HCT116 (cell line): Measurements from ENCODE around the gene LSMEM2. TPM values are rescaled to one million over a fixed set of nuclear protein-coding genes. Genes with fewer than 3 reads are reported as not detected.

Experiments
- ATAC-seq: fragments of 200-7000 bp; cut with Tn5 transposase; 2 replicates; pipeline ENCODE4 v1.9.1; 2020; ENCODE audit warnings: mild to moderate bottlenecking, moderate library complexity
- BruUV-seq: library from RNA; stranded (reverse); fragments of 400-500 nt; replicated peaks from 2 replicates; lab custom pipeline; 2021; lab: Mats Ljungman, UMichigan
- CTCF ChIA-PET: fragments of 300-600 bp; sonication (Branson Sonifier 250); formaldehyde crosslinking; loops from one replicate; lab custom pipeline; 2021; ENCODE audit warnings: antibody characterized with exemption; lab: Charles Lee
- POLR2A ChIA-PET: fragments of 300-600, 350-600 bp; sonication (Branson Sonifier 250); formaldehyde crosslinking; loops from one replicate; lab custom pipeline; 2021; ENCODE audit warnings: antibody characterized with exemption; lab: Charles Lee
- RAD21 ChIA-PET, 2 experiments: fragments of 300-600 bp; sonication (Branson Sonifier 250); formaldehyde crosslinking; loops; one replicate each; lab custom pipeline; 2023; ENCODE audit warnings: low total read pairs in 2 of 2; ENCODE audit not compliant: uncharacterized antibody in 2 of 2, unreplicated experiment in 2 of 2, low non-redundant PET in 1 of 2; lab: Charles Lee
- DNase-seq: peaks from one replicate; pipeline ENCODE4 v3.0.0-alpha.2; 2010; ENCODE audit warnings: low read depth, low spot score
- H2AFZ ChIP-seq: fragments of 200-600 bp; shearing (Covaris generic), sonication (generic); 2 replicates; pipeline ENCODE4 v1.6.1; 2017; ENCODE audit warnings: low read depth, mixed run types, mixed read lengths, antibody characterized with exemption, low read length; ENCODE audit not compliant: poor library complexity, severe bottlenecking
- H3K27ac ChIP-seq: 2 replicates; pipeline ENCODE4 v1.5.1; 2012; ENCODE audit warnings: low read depth, low read length
- H3K27me3 ChIP-seq: fragments of 200-600 bp; sonication (generic); 2 replicates; pipeline ENCODE4 v1.6.1; 2016; ENCODE audit warnings: mixed run types, low read length, mixed read lengths; ENCODE audit not compliant: insufficient read depth
- H3K36me3 ChIP-seq, 2 experiments: fragments of 200-500 bp in 1 of 2; fragments of 200-600 bp in 1 of 2; sonication (Bioruptor generic) in 1 of 2; sonication (generic) in 1 of 2; 2 replicates each; pipeline versions ENCODE4 v1.5.1 to v1.6.1; 2014 to 2016; ENCODE audit warnings: low read length in 2 of 2, inconsistent platforms in 1 of 2, mixed read lengths in 1 of 2, mixed run types in 1 of 2; ENCODE audit not compliant: insufficient read depth in 2 of 2, control insufficient read depth in 1 of 2
- H3K4me1 ChIP-seq, 2 experiments: fragments of 200-600 bp in 1 of 2; sonication (generic) in 1 of 2; 2 replicates each; pipeline versions ENCODE4 v1.5.1 to v1.6.1; 2012 to 2017; ENCODE audit warnings: low read length in 2 of 2, inconsistent platforms in 1 of 2, mild to moderate bottlenecking in 1 of 2, mixed read lengths in 1 of 2, mixed run types in 1 of 2, moderate library complexity in 1 of 2; ENCODE audit not compliant: insufficient read depth in 2 of 2, control insufficient read depth in 1 of 2
- H3K4me2 ChIP-seq: fragments of 200-600 bp; sonication (generic); 2 replicates; pipeline ENCODE4 v1.6.1; 2017; ENCODE audit warnings: mixed run types, low read length, mixed read lengths
- H3K4me3 ChIP-seq, 2 experiments: fragments of 200-600 bp in 1 of 2; sonication (generic) in 1 of 2; replicated peaks in 1 of 2; 2 replicates each; pipeline ENCODE4 v1.5.1; 2011 to 2016; ENCODE audit warnings: low read length in 2 of 2, control low read depth in 1 of 2, low read depth in 1 of 2, mild to moderate bottlenecking in 1 of 2, mixed read lengths in 1 of 2, mixed run types in 1 of 2
- H3K79me2 ChIP-seq: fragments of 200-600 bp; sonication (generic); 2 replicates; pipeline ENCODE4 v1.6.1; 2017; ENCODE audit warnings: mild to moderate bottlenecking, mixed run types, low read length, moderate library complexity, mixed read lengths; ENCODE audit not compliant: insufficient read depth
- H3K9ac ChIP-seq: fragments of 200-600 bp; sonication (generic); 2 replicates; pipeline ENCODE4 v1.6.1; 2016; ENCODE audit warnings: low read length, mixed read lengths
- H3K9me2 ChIP-seq: fragments of 200-600 bp; sonication (generic), shearing (Covaris generic); 2 replicates; pipeline ENCODE4 v1.6.1; 2017; ENCODE audit warnings: mixed run types, mild to moderate bottlenecking, moderate library complexity; ENCODE audit not compliant: insufficient read depth
- H3K9me3 ChIP-seq, 2 experiments: fragments of 200-500 bp in 1 of 2; fragments of 200-600 bp in 1 of 2; sonication (Bioruptor generic) in 1 of 2; sonication (generic) in 1 of 2; 2 replicates each; pipeline ENCODE4 v1.6.1; 2014 to 2017; ENCODE audit warnings: low read length in 2 of 2, mixed read lengths in 2 of 2, inconsistent platforms in 1 of 2, low read depth in 1 of 2, mild to moderate bottlenecking in 1 of 2, mixed run types in 1 of 2, moderate library complexity in 1 of 2; ENCODE audit not compliant: control insufficient read depth in 1 of 2, insufficient read depth in 1 of 2
- H4K20me1 ChIP-seq: fragments of 200-600 bp; sonication (generic), shearing (Covaris generic); 2 replicates; pipeline ENCODE4 v1.6.1; 2017; ENCODE audit warnings: mixed run types, mild to moderate bottlenecking, moderate library complexity; ENCODE audit not compliant: insufficient read depth
- ATF3 ChIP-seq: IDR thresholded peaks from 2 replicates; pipeline ENCODE4 v1.6.1; 2012
- CBX3 ChIP-seq: IDR thresholded peaks from 2 replicates; pipeline ENCODE4 v1.6.1; 2012; ENCODE audit warnings: low read depth
- CEBPB ChIP-seq: IDR thresholded peaks from 2 replicates; pipeline ENCODE4 v1.6.1; 2012; ENCODE audit warnings: low read depth
- CTCF ChIP-seq, 3 experiments: fragments of 200-600 bp in 1 of 3; sonication (generic) in 1 of 3; IDR thresholded peaks in 2 of 3; conservative IDR thresholded peaks in 1 of 3; 2 replicates each; pipeline ENCODE4 v1.5.1; 2012 to 2017; ENCODE audit warnings: low read depth in 2 of 3, low read length in 2 of 3, antibody characterized with exemption in 1 of 3, borderline replicate concordance in 1 of 3, control low read depth in 1 of 3, mild to moderate bottlenecking in 1 of 3, mixed read lengths in 1 of 3, mixed run types in 1 of 3, moderate library complexity in 1 of 3; ENCODE audit not compliant: insufficient read depth in 1 of 3
- EGR1 ChIP-seq: IDR thresholded peaks from 2 replicates; pipeline ENCODE4 v1.6.1; 2012; ENCODE audit warnings: low read depth
- EZH2 ChIP-seq: fragments of 200-600 bp; sonication (generic); IDR thresholded peaks from 2 replicates; pipeline ENCODE4 v1.6.1; 2017; ENCODE audit warnings: antibody characterized with exemption, mixed run types
- EZH2phosphoT487 ChIP-seq: fragments of 200-600 bp; IDR thresholded peaks from 2 replicates; pipeline ENCODE4 v1.6.1; 2018; ENCODE audit warnings: antibody characterized with exemption, borderline replicate concordance
- FOSL1 ChIP-seq: IDR thresholded peaks from 2 replicates; pipeline ENCODE4 v1.6.1; 2012; ENCODE audit warnings: low read depth
- JUND ChIP-seq: IDR thresholded peaks from 2 replicates; pipeline ENCODE4 v1.6.1; 2012
- MAX ChIP-seq: IDR thresholded peaks from 2 replicates; pipeline ENCODE4 v1.6.1; 2012
- POLR2A ChIP-seq: IDR thresholded peaks from 2 replicates; pipeline ENCODE4 v1.7.0; 2011; ENCODE audit warnings: borderline replicate concordance; ENCODE audit not compliant: insufficient read depth, insufficient read length; ENCODE audit errors: extremely low read depth
- POLR2AphosphoS5 ChIP-seq: IDR thresholded peaks from 2 replicates; pipeline ENCODE4 v1.6.1; 2011; ENCODE audit warnings: mild to moderate bottlenecking, low read depth, low read length, moderate library complexity
- RAD21 ChIP-seq: IDR thresholded peaks from 2 replicates; pipeline ENCODE4 v1.6.1; 2012; ENCODE audit warnings: low read depth, mild to moderate bottlenecking
- SIN3A ChIP-seq: IDR thresholded peaks from 2 replicates; pipeline ENCODE4 v1.6.1; 2012; ENCODE audit warnings: low read depth
- SRF ChIP-seq: IDR thresholded peaks from 2 replicates; pipeline ENCODE4 v1.6.1; 2012; ENCODE audit warnings: low read depth
- TCF7L2 ChIP-seq: IDR thresholded peaks from 2 replicates; pipeline ENCODE4 v1.7.0; 2011; ENCODE audit warnings: borderline replicate concordance, inconsistent platforms; ENCODE audit not compliant: insufficient read depth, insufficient read length; ENCODE audit errors: extremely low read depth
- ZFX ChIP-seq: fragments of 450-650 bp; IDR thresholded peaks from 2 replicates; pipeline ENCODE4 v1.6.1; 2017
- ZNF274 ChIP-seq: fragments of 200-500 bp; sonication (Bioruptor generic); IDR thresholded peaks from 2 replicates; pipeline ENCODE4 v1.6.1; 2014; ENCODE audit warnings: mild to moderate bottlenecking, low read depth, low read length, inconsistent platforms
- intact Hi-C: fragments of 100-400 bp; cut with micrococcal nuclease; formaldehyde crosslinking; loops from 2 replicates; pipeline ENCODE4 v1.10.0; 2022
- total RNA-seq: library from RNA; stranded (reverse); gene quantifications from one replicate; pipeline ENCODE4 v1.2.1, GENCODE V29; 2021; ENCODE audit not compliant: unreplicated experiment

Gene LSMEM2
- total RNA-seq, 1 experiment from 2014 or later: not detected

GRCh38 chr3:50235716-50236483 is 43.0 kb upstream of the LSMEM2 start, which contains the start of gene GNAI2 (continued):
- TF ChIP-seq ZFX (peak; percentile 35; the same call in 1 of the 2 replicates), JUND (no peak), FOSL1 (no peak), TCF7L2 (no peak), POLR2AphosphoS5 (peak; percentile 96), SRF (no peak), SIN3A (no peak), CTCF (IDR thresholded peaks at IDR 0.05 in 2 of 3, conservative IDR thresholded peaks at IDR 0.05 in 1 of 3; ENCODE audit: borderline replicate concordance in 1 of 3, insufficient read depth in 1 of 3, low read depth in 2 of 3, low read length in 2 of 3) (no peak), MAX (no peak), EZH2phosphoT487 (no peak)
- TF ChIP-seq, all 23 proteins: peak for 5

GRCh38 chr3:50236484-50237132 is 42.3 kb upstream of the LSMEM2 start:
- ATAC-seq (no peak), DNase-seq (no peak)
- Histone ChIP-seq H3K9me2 (no peaks in the 10 kb centered on the region), H3K36me3 (peaks cover 0 to 5% of the 10 kb centered on the region in 2 experiments; a peak in 1 of 4 replicates), H3K4me3 (peak overlapping the region; percentile 80 to 89), H3K27ac (peak overlapping the region; percentile 81), H3K9me3 (no peaks in the 10 kb centered on the region), H3K79me2 (peaks cover 53% of the 10 kb centered on the region), H2AFZ (no peak overlapping the region), H3K4me2 (peak overlapping the region; percentile 86), H3K9ac (peak overlapping the region; percentile 79), H4K20me1 (0 out of 2 replicates have a peak, but pooled peaks cover 4% of the 10 kb centered on the region), H3K4me1 (peaks cover 43 to 55% of the 10 kb centered on the region in 2 experiments), H3K27me3 (no peaks in the 10 kb centered on the region)
- no TSS peak for BruUV-seq
- ChIA-PET RAD21 (no interaction called here), POLR2A (interaction anchor here (1.1 to 3.5 kb wide), 3 partner anchors 10 to 60 kb away, joined by 3 to 34 read pairs (median 3); no protein-coding TSS in a partner anchor), CTCF (interaction anchor here (2.9 kb wide), 1 partner anchor 10 kb away, joined by 26 read pairs; no protein-coding TSS in a partner anchor)
- intact Hi-C loops: loop anchor here (1.0 kb wide), 1 partner anchor 15 kb away; no protein-coding TSS in a partner anchor
- TF ChIP-seq CEBPB (no peak), ATF3 (no peak), ZFX (no peak), TCF7L2 (no peak), CTCF (IDR thresholded peaks at IDR 0.05 in 2 of 3, conservative IDR thresholded peaks at IDR 0.05 in 1 of 3; ENCODE audit: borderline replicate concordance in 1 of 3, insufficient read depth in 1 of 3, low read depth in 2 of 3, low read length in 2 of 3) (no peak), EZH2 (no peak), MAX (no peak), EGR1 (no peak), SRF (no peak), ZNF274 (no peak), CBX3 (no peak), POLR2A (no peak), RAD21 (no peak), POLR2AphosphoS5 (no peak)
